ENCODE measurements around the gene UNKL.

Gene UNKL

DNA sequence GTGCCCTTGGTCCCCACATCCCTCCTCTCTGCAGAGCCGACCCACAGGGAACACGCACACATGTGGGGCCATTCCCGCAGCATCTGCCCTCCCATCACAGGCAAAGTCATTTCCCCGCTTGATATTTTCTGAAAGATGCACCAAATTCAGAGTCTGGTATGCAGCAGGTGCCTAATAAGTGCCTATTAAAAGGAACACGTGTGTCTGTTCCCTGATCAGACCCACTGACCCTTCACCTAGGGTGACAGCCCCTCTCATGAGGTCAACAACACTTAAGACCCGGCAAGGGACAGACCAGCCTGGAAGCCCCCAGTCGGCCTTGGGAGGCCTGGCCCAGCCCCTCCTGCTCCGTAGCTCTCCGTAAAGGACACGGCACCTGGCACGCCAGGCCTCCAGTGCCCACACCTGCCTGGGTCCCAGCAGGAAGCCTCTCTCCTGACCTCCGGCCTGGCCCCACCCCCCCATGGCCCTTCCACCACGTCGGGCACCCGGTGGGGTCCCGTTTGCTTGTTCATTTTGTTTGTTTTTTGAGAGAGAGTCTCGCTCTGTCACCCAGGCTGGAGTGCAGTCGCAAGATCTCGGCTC lies 20.0 kb downstream of the UNKL start:
- Histone ChIP-seq H3K9me3 (ENCODE audit: insufficient read depth, low read depth, low read length) (no peaks in the 10 kb centered on the region), H3K9ac (ENCODE audit: low read depth, low read length) (no peak overlapping the region), H3K27me3 (ENCODE audit: insufficient read depth, low read length) (no peaks in the 10 kb centered on the region), H3K4me3 (ENCODE audit: low read length) (no peak overlapping the region), H3K27ac (ENCODE audit: low read depth, low read length) (no peak overlapping the region), H3K36me3 (ENCODE audit: insufficient read depth, low read length) (peaks cover 12% of the 10 kb centered on the region; the same call in 1 of the 2 replicates), H3K4me1 (ENCODE audit: insufficient read depth, low read length) (no peaks in the 10 kb centered on the region)
- 92% methylated on average over 19 of the region's 19 CpGs for WGBS

DNA sequence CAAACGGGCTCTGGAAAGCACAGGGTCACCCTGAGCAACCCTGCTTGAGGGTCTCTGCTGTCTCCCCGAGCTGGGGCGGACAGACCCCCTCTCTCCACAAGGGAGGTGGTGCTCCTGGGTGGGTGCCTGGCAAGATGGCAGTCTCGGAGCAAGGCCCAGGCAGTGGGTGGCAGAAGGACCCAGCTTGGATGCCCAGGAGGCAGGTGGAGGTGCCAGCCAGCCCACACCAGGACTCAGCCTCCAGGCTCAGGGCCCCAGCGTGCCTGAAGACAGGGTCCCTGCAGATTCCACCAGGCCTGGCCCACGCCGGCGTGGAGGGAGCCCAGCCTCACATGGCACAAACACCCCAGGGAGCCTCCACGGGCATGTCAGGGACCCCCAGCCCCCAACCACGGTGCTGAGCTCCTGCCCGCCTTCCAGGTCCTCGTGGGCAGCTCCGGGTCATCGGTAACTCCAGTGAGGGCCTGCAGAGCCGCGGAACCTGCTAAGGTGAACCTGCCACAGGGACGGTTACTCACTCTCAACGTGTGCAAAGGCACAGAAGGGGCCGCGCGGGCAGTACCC lies 20.8 kb downstream of the UNKL start:
- H3K9ac ChIP-seq (ENCODE audit: low read depth, low read length) = no peak overlapping the region
- 92% methylated on average over 21 of the region's 21 CpGs for WGBS
- H3K4me1 ChIP-seq (ENCODE audit: insufficient read depth, low read length) = no peaks in the 10 kb centered on the region
- no peak overlapping the region for H3K4me3 ChIP-seq (ENCODE audit: low read length)
- H3K36me3 ChIP-seq (ENCODE audit: insufficient read depth, low read length) = peaks cover 11% of the 10 kb centered on the region; the same call in 1 of the 2 replicates
- no peaks in the 10 kb centered on the region for H3K9me3 ChIP-seq (ENCODE audit: insufficient read depth, low read depth, low read length)
- H3K27ac ChIP-seq (ENCODE audit: low read depth, low read length) = no peak overlapping the region
- no peaks in the 10 kb centered on the region for H3K27me3 ChIP-seq (ENCODE audit: insufficient read depth, low read length)

DNA sequence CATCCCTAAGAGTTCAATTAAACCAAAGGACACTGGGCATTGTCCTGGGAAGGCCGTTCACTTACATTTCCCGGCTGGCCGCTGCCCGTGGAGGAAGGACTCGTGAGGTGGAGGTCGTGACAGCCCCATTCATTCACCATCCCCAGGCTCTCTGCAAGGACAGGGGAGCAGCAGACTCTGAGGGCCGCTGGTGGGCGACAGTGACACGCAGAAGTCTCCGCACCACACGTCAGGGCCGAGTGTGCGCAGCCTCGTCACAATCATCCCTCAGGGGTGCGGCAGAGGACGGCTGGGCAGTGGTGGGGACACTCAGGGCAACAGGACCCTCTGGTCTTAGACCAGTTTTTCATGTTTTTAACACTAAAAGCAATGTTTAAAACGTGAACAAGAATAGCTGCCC lies 21.7 kb downstream of the UNKL start:
- H3K36me3 ChIP-seq (ENCODE audit: insufficient read depth, low read length) = peaks cover 11% of the 10 kb centered on the region; the same call in 1 of the 2 replicates
- no peaks in the 10 kb centered on the region for H3K27me3 ChIP-seq (ENCODE audit: insufficient read depth, low read length)
- H3K4me3 ChIP-seq (ENCODE audit: low read length) = no peak overlapping the region
- no peaks in the 10 kb centered on the region for H3K4me1 ChIP-seq (ENCODE audit: insufficient read depth, low read length)
- H3K9ac ChIP-seq (ENCODE audit: low read depth, low read length) = no peak overlapping the region
- no peak overlapping the region for H3K27ac ChIP-seq (ENCODE audit: low read depth, low read length)
- H3K9me3 ChIP-seq (ENCODE audit: insufficient read depth, low read depth, low read length) = no peaks in the 10 kb centered on the region
- WGBS = 95% methylated on average over 17 of the region's 17 CpGs

DNA sequence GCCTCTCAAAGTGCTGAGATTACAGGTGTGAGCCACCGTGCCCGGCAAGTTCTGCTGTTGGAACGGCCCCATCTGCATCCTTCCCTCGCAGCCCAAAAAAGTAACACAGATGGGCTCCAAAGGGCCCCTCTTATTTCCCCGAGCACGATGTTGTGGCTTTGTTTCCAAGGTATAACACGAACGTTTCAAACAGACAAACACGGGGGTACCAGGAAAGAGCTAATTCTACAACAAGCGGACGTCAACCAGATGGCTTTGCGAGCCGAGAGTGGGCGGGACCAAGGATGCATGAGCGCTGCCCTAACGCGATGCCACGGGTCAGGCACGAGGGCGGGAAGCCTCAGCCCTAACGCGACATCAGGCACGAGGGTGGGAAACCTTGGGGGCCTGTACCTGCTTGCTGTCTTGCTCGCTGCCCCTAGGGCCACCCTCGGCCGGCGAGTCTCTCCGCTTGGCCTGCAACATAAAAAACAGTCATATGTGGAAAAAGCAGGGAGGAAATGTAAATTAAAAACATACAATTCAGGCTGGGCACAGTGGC lies 24.2 kb downstream of the UNKL start:
- Histone ChIP-seq H3K9me3 (ENCODE audit: insufficient read depth, low read depth, low read length) (no peaks in the 10 kb centered on the region), H3K27me3 (ENCODE audit: insufficient read depth, low read length) (no peaks in the 10 kb centered on the region), H3K36me3 (ENCODE audit: insufficient read depth, low read length) (peaks cover 11% of the 10 kb centered on the region; the same call in 1 of the 2 replicates), H3K9ac (ENCODE audit: low read depth, low read length) (no peak overlapping the region), H3K4me3 (ENCODE audit: low read length) (no peak overlapping the region), H3K4me1 (ENCODE audit: insufficient read depth, low read length) (no peaks in the 10 kb centered on the region), H3K27ac (ENCODE audit: low read depth, low read length) (no peak overlapping the region)
- 92% methylated on average over 28 of the region's 28 CpGs for WGBS

DNA sequence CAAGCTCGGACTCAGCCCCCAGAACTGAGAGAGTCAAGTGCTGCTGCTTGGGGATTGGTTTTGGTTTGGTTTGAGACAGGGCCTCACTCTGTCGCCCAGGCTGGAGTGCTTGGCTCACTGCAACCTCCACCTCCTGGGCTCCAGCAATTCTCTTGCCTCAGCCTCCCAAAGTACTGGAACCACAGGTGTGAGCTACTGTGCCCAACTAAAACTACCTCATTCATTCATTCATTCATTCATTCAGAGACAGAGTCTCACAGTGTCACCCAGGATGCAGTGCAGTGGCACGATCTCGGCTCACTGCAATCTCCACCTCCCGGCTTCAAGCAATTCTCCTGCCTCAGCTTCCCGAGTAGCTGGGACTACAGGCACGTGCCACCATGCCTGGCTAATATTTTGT lies 24.7 kb downstream of the UNKL start:
- Histone ChIP-seq H3K27ac (ENCODE audit: low read depth, low read length) (no peak overlapping the region), H3K27me3 (ENCODE audit: insufficient read depth, low read length) (no peaks in the 10 kb centered on the region), H3K4me1 (ENCODE audit: insufficient read depth, low read length) (no peaks in the 10 kb centered on the region), H3K36me3 (ENCODE audit: insufficient read depth, low read length) (peaks cover 11% of the 10 kb centered on the region; the same call in 1 of the 2 replicates), H3K9ac (ENCODE audit: low read depth, low read length) (no peak overlapping the region), H3K4me3 (ENCODE audit: low read length) (no peak overlapping the region), H3K9me3 (ENCODE audit: insufficient read depth, low read depth, low read length) (no peaks in the 10 kb centered on the region)
- WGBS = 91% methylated on average over 7 of the region's 7 CpGs

DNA sequence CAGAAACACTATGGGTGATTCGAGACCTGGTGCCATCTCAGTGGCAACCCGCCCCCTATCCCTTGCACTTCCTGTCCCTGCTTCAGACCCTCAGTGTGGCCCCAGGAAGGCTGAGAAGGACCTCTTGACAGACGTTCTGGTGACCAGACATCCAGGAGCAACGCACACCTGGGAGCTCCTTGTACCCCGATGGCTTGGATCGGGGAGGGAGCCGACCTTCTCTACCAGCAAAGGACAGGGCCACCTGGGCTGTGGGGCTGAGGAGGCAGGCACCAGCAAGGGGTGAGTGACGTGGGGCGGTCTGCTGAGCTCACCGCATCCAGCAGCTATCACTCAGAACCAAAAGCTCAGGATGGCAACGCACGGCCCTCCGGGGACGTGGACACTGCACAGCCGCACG lies 27.2 kb downstream of the UNKL start:
- Histone ChIP-seq H3K36me3 (ENCODE audit: insufficient read depth, low read length) (peaks cover 9% of the 10 kb centered on the region; the same call in 1 of the 2 replicates), H3K4me1 (ENCODE audit: insufficient read depth, low read length) (no peaks in the 10 kb centered on the region), H3K9ac (ENCODE audit: low read depth, low read length) (no peak overlapping the region), H3K27me3 (ENCODE audit: insufficient read depth, low read length) (no peaks in the 10 kb centered on the region), H3K27ac (ENCODE audit: low read depth, low read length) (no peak overlapping the region), H3K4me3 (ENCODE audit: low read length) (no peak overlapping the region), H3K9me3 (ENCODE audit: insufficient read depth, low read depth, low read length) (no peaks in the 10 kb centered on the region)
- 93% methylated on average over 16 of the region's 16 CpGs for WGBS

DNA sequence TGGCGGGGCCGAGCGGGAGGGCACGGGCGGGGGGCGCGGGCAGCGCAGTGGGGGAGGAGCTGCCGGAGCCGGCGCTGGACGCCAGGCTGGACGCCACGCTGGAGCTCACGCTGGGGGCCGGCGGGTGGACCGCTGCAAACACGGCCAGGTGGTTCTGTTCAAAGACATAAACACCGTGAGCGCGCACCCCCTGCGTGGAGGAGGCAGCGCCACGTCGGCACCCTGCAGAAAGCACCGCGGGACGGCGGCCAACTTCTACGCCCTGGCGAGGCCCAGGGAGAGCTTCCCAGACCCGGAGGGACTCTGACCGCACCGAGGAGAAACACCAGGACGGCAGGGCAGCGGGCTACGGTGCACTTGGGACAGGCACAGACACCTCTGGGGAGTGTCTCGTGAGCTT lies 29.3 kb downstream of the UNKL start:
- Histone ChIP-seq H3K4me3 (ENCODE audit: low read length) (no peak overlapping the region), H3K36me3 (ENCODE audit: insufficient read depth, low read length) (peaks cover 12% of the 10 kb centered on the region; the same call in 1 of the 2 replicates), H3K4me1 (ENCODE audit: insufficient read depth, low read length) (0 out of 2 replicates have a peak, but pooled peaks cover under 1% of the 10 kb centered on the region), H3K9ac (ENCODE audit: low read depth, low read length) (no peak overlapping the region), H3K27ac (ENCODE audit: low read depth, low read length) (no peak overlapping the region), H3K9me3 (ENCODE audit: insufficient read depth, low read depth, low read length) (no peaks in the 10 kb centered on the region), H3K27me3 (ENCODE audit: insufficient read depth, low read length) (no peaks in the 10 kb centered on the region)
- 95% methylated on average over 39 of the region's 39 CpGs for WGBS

DNA sequence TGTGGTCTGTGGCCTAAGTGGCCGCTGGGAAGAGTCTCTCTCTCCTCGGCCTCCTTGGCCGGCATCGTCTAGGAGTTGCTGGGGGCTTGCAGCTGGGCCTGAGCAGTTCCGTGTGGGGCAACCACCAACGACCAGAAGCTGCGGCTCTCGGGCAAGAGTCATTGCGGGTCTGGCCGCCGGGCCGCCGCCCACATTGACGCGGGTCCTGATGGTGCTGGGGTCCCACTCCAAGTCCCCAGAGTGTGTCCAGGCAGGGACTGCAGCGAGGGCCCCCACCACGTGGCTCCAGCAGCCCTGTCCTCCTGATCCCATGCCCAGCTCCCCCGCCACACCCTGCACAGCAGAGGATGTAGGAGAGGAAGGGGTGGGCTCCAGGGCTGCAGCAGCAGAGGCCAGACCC lies 30.9 kb downstream of the UNKL start:
- no peak overlapping the region for H3K4me3 ChIP-seq (ENCODE audit: low read length)
- H3K27ac ChIP-seq (ENCODE audit: low read depth, low read length) = no peak overlapping the region
- 0 out of 2 replicates have a peak, but pooled peaks cover 6% of the 10 kb centered on the region for H3K36me3 ChIP-seq (ENCODE audit: insufficient read depth, low read length)
- 0 out of 2 replicates have a peak, but pooled peaks cover 4% of the 10 kb centered on the region for H3K4me1 ChIP-seq (ENCODE audit: insufficient read depth, low read length)
- WGBS = 95% methylated on average over 17 of the region's 18 CpGs
- no peaks in the 10 kb centered on the region for H3K9me3 ChIP-seq (ENCODE audit: insufficient read depth, low read depth, low read length)
- no peak overlapping the region for H3K9ac ChIP-seq (ENCODE audit: low read depth, low read length)
- H3K27me3 ChIP-seq (ENCODE audit: insufficient read depth, low read length) = no peaks in the 10 kb centered on the region

DNA sequence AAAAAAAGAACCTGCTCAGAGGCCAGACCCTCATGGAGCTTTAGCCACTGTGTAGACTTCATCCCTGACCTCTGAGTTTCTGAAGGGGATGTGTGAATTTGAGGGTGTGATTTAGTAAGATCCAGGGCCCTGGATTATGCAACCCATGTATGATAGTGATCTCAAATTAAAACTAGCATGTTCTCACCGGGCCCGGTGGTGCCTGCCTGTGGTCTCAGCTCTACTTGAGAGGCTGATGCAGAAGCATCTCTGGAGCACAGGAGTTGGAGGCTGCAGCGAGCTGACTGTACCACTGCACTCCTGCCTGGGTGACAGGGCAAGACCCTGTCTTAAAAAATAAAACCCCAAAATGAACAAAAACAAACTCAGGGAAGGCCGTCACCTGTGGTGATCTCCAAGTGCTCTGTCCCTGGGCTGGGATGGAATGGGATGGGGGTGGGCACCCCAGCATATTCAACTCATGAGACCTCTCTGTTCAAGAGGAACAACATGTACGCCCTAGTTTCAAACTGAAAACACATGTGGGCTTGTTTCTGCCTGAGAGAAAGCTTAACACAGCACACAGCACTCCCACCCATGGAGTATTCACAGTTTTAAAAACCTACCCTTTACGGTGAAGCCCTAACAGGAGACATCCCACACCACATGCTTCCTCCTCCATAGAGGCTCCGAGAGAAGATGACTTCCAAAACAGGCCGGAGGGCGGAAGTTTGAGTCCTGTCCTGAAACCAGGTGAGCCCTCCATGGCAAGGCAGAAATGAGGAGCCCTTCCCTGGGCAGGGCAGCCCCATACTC lies 32.7 kb downstream of the UNKL start:
- no peaks in the 10 kb centered on the region for H3K27me3 ChIP-seq (ENCODE audit: insufficient read depth, low read length)
- H3K9ac ChIP-seq (ENCODE audit: low read depth, low read length) = no peak overlapping the region
- H3K27ac ChIP-seq (ENCODE audit: low read depth, low read length) = no peak overlapping the region
- no peaks in the 10 kb centered on the region for H3K9me3 ChIP-seq (ENCODE audit: insufficient read depth, low read depth, low read length)
- no peak overlapping the region for H3K4me3 ChIP-seq (ENCODE audit: low read length)
- 0 out of 2 replicates have a peak, but pooled peaks cover 6% of the 10 kb centered on the region for H3K36me3 ChIP-seq (ENCODE audit: insufficient read depth, low read length)
- 0 out of 2 replicates have a peak, but pooled peaks cover 4% of the 10 kb centered on the region for H3K4me1 ChIP-seq (ENCODE audit: insufficient read depth, low read length)
- 95% methylated on average over 9 of the region's 9 CpGs for WGBS

DNA sequence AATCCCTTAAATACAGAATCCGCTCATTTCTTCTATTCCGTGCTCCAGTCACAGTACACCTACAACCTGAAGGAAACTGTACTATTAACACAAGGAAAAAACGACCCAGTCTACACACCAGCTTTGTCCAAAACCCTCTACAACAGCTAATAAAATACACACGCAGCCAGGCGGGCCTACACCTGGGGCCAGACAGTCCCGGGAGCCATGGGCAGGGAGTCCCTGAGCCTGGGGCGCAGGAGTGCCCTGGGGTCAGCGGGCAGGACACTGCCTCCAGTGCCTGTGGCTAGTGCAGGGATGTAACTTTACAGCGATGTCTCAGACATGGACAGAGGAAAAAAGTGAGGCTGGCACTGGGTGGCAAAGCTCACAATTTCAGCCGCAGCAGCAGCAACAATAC lies 34.3 kb downstream of the UNKL start:
- Histone ChIP-seq H3K27me3 (ENCODE audit: insufficient read depth, low read length) (no peaks in the 10 kb centered on the region), H3K4me1 (ENCODE audit: insufficient read depth, low read length) (0 out of 2 replicates have a peak, but pooled peaks cover 4% of the 10 kb centered on the region), H3K4me3 (ENCODE audit: low read length) (peak overlapping the region; percentile 79), H3K27ac (ENCODE audit: low read depth, low read length) (no peak overlapping the region), H3K9ac (ENCODE audit: low read depth, low read length) (peak overlapping the region; percentile 69), H3K9me3 (ENCODE audit: insufficient read depth, low read depth, low read length) (no peaks in the 10 kb centered on the region), H3K36me3 (ENCODE audit: insufficient read depth, low read length) (0 out of 2 replicates have a peak, but pooled peaks cover 6% of the 10 kb centered on the region)
- WGBS = 69% methylated on average over 10 of the region's 10 CpGs

Data from HUES64 (cell line).